ENCODE results near the gene COL6A6. TPM values are rescaled to one million over a fixed set of nuclear protein-coding genes. Genes with fewer than 3 reads are reported as not detected.

The COL6A6 gene
- polyA plus RNA-seq (ENCODE audit: insufficient read length in 10 of 10): 100 to 1,000 TPM in 5 of 10 donors, 10 to 100 TPM in 5; 73.1 to 145 (median 110) TPM
- long read RNA-seq, donor 1, partial matches to known transcripts: 64 of 64 reads
- long read RNA-seq, donor 1, other reads (novel, unspliced or antisense): 0 of 64 reads
- long read RNA-seq, donor 2, partial matches to known transcripts: 37 of 37 reads
- long read RNA-seq, donor 2, other reads (novel, unspliced or antisense): 0 of 37 reads
- long read RNA-seq, donor 3: 0 reads
- long read RNA-seq, donor 4, partial matches to known transcripts: 63 of 63 reads
- long read RNA-seq, donor 4, other reads (novel, unspliced or antisense): 0 of 63 reads
- long read RNA-seq, donor 5, partial matches to known transcripts: 87 of 103 reads
- long read RNA-seq, donor 5, other reads (novel, unspliced or antisense): 16 of 103 reads
- long read RNA-seq, donor 6, partial matches to known transcripts: 61 of 61 reads
- long read RNA-seq, donor 6, other reads (novel, unspliced or antisense): 0 of 61 reads
- long read RNA-seq, donor 7, partial matches to known transcripts: 118 of 118 reads
- long read RNA-seq, donor 7, other reads (novel, unspliced or antisense): 0 of 118 reads
- long read RNA-seq, donor 8, partial matches to known transcripts: 46 of 46 reads
- long read RNA-seq, donor 8, other reads (novel, unspliced or antisense): 0 of 46 reads
- long read RNA-seq, donor 9: 0 reads

DNA sequence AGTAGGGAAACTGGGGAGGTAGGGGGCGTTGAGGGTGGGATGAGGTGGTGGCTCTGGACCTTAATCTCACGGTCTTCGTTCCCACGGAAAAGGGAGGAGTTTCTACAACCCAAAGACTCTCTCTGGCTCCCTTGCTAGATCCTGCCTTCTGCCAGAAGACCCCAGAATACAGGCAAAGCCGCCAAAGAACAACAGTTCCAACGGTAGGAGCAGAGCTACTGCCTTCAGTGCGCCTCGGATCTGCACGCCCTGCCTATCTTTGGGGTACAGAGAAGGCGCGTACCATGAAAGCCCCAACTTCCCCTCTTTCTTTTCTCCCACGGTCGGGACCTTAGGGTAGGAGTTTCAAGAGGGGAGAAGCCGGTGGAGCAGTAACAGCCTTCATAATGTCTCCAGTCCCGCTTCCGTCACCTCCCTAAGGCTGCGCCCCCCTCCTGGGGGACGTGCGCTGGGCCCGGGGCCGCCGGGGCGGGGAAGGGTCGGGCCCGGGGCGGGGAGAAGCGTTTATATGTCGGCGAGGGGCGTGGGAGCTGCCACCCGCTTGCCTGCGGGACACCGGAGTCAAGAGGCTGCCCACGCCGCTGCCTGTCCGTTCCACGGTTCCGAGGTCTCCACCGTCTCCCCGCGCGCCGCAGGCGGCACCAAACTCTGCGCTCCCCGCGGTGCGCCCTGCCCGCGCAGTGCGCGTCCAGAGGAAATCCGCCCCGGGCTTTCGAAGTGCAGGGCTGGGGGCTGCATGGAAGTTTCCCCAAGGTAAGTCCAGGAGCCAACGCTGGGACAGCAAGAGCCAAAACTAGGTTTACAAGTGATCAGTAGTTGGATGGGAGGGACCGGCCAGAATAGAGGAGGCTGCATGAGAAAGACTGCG is at the start of gene COL6A6:
TSS of gene COL6A6 (plus strand) at position 533 of the 868 bp plus-strand sequence. CDS start 43,188 bp downstream, outside the sequence.
- DNase-seq: peak in 2 of 3 donors; percentile 51 to 79

- no peak for DNase-seq
Measured at GRCh38 chr3:130468311-130468710, 48.7 kb upstream of the COL6A6 start.

GRCh38 chr3:130470126-130470525 is 46.9 kb upstream of the COL6A6 start:
- DNase-seq: peak in 1 of 3 donors; percentile 57

DNA sequence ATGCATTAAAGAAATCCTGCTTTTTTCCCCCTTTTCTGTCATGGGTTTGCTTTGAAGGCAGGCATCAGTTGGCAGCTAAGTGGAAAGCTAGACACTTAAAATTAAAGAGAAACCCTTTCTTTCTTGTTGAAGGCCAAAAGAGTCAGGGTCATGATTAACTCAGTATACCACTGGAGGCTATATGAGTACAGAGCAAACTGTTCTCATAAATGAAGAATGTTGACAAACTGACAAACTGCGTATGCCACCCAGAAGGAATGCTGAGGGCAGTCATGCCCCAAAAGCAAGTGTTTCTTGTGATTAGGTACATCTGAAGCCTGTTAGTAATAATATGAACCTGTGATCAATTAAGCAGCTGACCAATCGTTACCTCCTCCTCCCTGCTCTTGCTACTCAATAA is 43.6 kb upstream of the COL6A6 start:
- no peak for DNase-seq

- peak; percentile 54 to 88 (median 70) for DNase-seq
Measured at GRCh38 chr3:130480736-130481135, 36.2 kb upstream of the COL6A6 start.

GRCh38 chr3:130488288-130488687 is 28.7 kb upstream of the COL6A6 start:
- DNase-seq: no peak

DNA sequence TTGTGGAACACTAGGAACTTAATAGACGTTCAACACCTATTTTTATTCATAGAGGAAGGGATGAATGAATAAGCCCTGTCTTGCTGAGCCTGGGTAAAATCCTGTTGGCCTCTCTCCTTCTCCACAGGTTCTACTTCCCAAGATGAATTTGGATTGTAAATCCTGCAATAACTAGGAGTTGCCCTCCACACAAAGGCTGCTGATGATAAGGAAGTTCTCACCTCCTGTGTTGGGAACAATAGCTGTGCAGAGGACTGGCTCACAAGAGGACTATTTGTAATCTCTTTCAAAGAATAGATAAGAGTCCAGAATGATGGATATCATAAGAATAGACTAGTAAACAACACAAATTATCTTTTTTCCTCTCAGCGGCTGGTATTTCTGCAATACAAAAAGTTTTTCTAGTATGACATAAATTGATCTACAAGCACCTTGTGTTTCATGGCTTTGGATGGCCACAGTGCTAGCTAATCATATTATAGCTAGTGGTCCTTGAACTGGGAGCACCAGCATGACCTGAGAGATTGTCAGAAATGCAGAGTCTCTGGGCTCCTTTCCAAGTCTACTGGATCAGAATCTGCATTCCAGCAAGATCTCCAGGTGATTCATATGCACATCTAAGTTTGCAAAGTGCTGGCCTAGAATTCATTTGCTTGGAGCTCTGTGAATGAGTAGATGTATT is 28.1 kb upstream of the COL6A6 start:
- no peak for DNase-seq

GRCh38 chr3:130490241-130490640 is 26.7 kb upstream of the COL6A6 start:
- DNase-seq: peak in 2 of 3 donors; percentile 37 to 61

GRCh38 chr3:130491431-130491830 is 25.5 kb upstream of the COL6A6 start:
- no peak for DNase-seq

GRCh38 chr3:130504701-130505100 is 12.3 kb upstream of the COL6A6 start:
- no peak for DNase-seq

- DNase-seq: peak in 1 of 3 donors; percentile 61
Measured at GRCh38 chr3:130506031-130506430, 10.9 kb upstream of the COL6A6 start.

- DNase-seq: no peak
Measured at GRCh38 chr3:130507746-130508145, 9.2 kb upstream of the COL6A6 start.

DNA sequence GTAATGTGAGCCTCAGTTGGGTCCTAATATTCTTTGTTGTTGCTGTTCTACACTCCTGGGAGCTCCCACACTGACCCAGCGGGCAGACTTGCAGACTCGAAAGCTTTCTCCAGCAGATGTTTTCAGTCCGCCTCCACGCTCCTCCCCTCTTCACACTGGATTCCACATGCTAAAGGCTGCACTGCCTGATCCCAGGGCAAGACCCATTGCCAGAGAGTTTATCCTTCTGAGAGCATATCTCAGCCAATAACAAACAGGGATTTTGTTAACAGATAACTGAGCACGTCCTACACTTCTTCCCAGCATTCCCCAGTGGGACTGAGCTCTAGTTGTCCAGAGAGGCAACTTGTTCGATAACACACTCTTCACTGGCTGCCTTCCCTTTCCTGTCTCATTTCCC is 8.0 kb upstream of the COL6A6 start:
- peak; percentile 67 to 91 (median 72) for DNase-seq

- peak in 2 of 3 donors; percentile 60 to 80 for DNase-seq
Measured at GRCh38 chr3:130514681-130515080, 2.3 kb upstream of the COL6A6 start.

- no peak for DNase-seq
Measured at GRCh38 chr3:130515755-130516154, 1.2 kb upstream of the COL6A6 start.

DNA sequence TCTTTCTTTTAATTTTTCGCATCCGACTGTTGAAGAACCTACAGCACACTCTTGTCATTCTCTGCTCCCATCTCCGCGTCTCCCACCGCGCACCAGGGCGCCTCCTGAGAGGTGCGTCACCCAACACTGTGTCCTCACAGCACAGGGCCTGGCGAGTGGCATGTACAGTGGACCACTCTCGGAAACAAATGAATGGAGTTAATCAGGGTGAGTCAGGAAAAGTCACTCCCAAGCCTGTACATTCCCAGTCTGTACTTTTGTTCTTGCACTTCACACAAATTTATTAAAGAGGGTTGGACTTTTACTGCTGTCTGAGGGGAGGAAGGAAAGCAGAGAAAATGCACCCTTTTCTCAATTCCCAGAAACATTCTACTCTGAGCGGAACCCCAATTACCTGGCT is 625 bp downstream of the COL6A6 start:
- DNase-seq: peak in 1 of 3 donors; percentile 75

DNA sequence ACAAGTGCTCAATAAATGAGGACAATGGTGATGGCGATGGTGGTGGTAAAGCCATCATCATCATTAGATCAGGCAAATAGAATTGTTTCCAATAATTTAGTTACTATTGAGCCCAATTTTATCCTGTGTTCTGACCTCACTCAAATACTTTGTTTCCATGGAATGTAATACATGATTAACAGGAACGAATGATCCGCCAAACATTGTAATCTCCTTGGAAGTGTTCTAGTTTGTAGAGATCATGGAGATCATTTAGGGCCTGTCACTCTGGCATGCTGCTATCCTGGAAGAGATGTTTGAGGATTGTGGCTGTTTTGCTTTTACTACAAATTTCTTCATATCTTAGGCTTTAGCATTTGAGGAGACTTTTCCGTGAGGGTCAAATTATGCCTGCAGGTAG is 2.8 kb downstream of the COL6A6 start:
- peak in 1 of 3 donors; percentile 50 for DNase-seq

GRCh38 chr3:130522399-130522798 is 5.4 kb downstream of the COL6A6 start:
- no peak for DNase-seq

- DNase-seq: peak in 1 of 3 donors; percentile 55
Measured at GRCh38 chr3:130527426-130527825, 10.4 kb downstream of the COL6A6 start.

DNA sequence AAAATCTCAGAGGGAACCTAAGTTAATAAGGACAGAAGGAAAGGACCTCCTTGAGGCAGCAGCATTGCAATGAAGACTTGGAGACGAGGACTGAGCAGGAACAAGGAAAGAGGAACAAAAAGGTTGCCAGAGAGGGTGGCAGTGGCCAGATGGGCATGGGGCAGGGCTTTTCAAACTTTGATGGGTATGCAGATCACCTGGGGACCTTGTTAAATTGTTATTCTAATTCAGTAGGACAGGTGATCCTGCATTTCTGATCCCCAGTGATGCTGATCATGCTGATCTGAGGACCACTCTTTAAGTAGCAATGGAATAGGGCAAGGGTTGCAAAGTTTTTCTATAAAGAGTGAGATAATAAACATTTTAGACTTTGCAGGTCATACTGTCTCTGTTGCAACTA is 11.1 kb downstream of the COL6A6 start:
- DNase-seq: no peak

DNA sequence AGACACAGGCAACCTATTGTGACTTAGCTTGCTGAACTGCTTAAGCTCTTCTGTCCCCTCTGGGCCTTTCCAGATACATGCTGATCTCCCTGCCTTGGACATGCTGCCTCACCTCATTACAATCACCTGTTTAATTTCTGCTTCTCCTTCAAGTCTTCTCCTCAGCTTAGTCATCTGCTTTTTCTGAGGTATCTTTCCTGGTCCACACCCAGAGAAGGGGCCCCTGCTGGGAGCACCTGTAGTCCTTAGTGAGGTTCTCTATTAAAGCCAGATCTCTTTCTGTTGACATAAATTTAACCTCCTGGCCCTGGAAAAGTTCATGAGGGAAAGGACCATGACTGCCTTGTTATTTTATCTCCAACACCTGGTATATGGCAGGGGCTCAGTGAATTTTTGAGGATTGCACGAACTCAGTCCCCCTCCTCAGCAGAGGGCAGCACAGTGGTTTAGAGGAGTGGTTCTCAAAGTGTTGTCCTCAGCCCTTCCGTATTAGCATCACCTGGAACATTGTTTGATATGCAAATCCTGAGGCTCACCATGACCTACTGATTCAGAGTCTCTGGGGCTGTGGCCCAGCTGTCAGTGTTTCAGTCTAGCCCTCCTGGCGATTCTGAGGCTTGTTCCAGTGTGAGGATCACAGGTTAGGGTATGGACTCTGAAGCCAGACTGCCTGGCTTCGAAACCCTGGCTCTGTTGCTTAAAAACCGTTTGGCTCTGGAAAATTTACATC is 12.7 kb downstream of the COL6A6 start:
- no peak for DNase-seq
